Esophagus (tissue), 2 donors: ENCODE data around the gene NAP1L4. TPM values are rescaled to one million over a fixed set of nuclear protein-coding genes. Genes with fewer than 3 reads are reported as not detected.
A peak's percentile ranks its signal among the peaks of the same experiment; 100 is the strongest.

Experiments used
- H3K27ac ChIP-seq, 2 donors: one replicate each; pipeline ENCODE4 v1.5.1; 2013; ENCODE audit warnings: low read depth in 2 of 2, mild to moderate bottlenecking in 2 of 2, inconsistent platforms in 1 of 2, low read length in 1 of 2, moderate library complexity in 1 of 2
- H3K27me3 ChIP-seq, 2 donors: one replicate each; pipeline ENCODE4 v1.6.1; 2013; ENCODE audit warnings: low read length in 2 of 2, control low read depth in 1 of 2, mild to moderate bottlenecking in 1 of 2; ENCODE audit not compliant: insufficient read depth in 2 of 2, control insufficient read depth in 1 of 2
- H3K36me3 ChIP-seq, 2 donors: one replicate each; pipeline ENCODE4 v1.6.1; 2013; ENCODE audit warnings: low read length in 1 of 2; ENCODE audit not compliant: control insufficient read depth in 2 of 2, insufficient read depth in 2 of 2
- H3K4me1 ChIP-seq, 2 donors: one replicate each; pipeline ENCODE4 v1.6.1; 2013; ENCODE audit warnings: low read length in 1 of 2; ENCODE audit not compliant: control insufficient read depth in 2 of 2, insufficient read depth in 2 of 2
- H3K4me3 ChIP-seq, 2 donors: one replicate each; pipeline ENCODE4 v1.5.1; 2013; ENCODE audit warnings: low read length in 2 of 2, mild to moderate bottlenecking in 2 of 2, low read depth in 1 of 2, moderate library complexity in 1 of 2
- H3K9me3 ChIP-seq, 2 donors: one replicate each; pipeline ENCODE4 v1.6.1; 2013; ENCODE audit warnings: mild to moderate bottlenecking in 2 of 2, low read depth in 1 of 2, low read length in 1 of 2, moderate library complexity in 1 of 2; ENCODE audit not compliant: control insufficient read depth in 2 of 2, insufficient read depth in 1 of 2
- WGBS, 2 donors: extraction: QIAGEN DNeasy Blood & Tissue Kit; methylation state at CpG; one replicate each; pipeline ENCODE4 v1.1.7; 2013; 5-methylcytosine and 5-hydroxymethylcytosine counted together
- polyA plus RNA-seq, 2 donors: library from polyadenylated mRNA; stranded (reverse); fragments of 200-250 nt; gene quantifications; one replicate each; pipeline ENCODE4 v1.2.3, GENCODE V29; 2013
- donor health status: healthy with polysubstance abuse.
- donor health status: Bipolar disorder and iron deficiency.

Gene NAP1L4, protein sequence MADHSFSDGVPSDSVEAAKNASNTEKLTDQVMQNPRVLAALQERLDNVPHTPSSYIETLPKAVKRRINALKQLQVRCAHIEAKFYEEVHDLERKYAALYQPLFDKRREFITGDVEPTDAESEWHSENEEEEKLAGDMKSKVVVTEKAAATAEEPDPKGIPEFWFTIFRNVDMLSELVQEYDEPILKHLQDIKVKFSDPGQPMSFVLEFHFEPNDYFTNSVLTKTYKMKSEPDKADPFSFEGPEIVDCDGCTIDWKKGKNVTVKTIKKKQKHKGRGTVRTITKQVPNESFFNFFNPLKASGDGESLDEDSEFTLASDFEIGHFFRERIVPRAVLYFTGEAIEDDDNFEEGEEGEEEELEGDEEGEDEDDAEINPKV
- 10 to 100 TPM; 66.0 to 68.6 TPM for polyA plus RNA-seq

DNA sequence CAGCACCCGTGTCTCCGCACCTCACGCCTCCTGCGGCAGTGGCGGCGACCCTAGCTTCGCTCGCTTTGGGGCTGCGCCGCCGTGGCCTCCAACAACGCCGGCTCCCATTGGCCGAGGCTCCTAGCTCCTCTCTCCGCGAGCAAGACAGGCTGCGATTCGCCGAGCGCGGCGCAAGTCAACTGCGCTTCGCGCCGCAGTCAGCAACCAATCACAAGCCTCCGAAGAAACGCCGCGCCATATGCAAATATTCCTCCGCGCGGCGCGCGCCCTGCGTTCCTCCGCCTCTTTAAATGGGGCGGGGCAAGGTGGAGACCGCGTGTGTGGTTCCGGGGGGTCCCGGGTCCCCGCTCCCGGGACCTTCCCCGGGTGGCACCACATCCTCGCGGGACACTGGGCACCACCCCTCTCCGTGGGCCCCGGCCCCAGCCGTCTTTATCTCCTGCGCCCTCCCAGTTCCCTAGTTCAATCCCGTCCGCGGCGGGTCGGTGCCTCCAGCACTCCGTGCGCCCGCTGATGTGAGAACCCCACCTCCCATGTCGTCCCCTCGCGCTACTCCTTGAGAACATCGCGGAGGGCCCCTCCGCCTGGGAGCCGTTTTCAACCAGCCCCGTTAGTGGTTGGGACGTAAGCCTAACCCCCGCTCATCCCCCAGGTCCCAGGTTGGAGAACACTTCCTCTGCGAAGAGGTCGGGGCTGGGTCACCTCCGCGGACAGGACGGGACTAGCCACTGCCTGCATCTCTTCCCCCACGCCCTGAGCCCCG lies at the start of gene NAP1L4:
Gene NAP1L4 (minus strand): TSS at position 96 of the 763 bp plus-strand sequence. CDS start 13,109 bp downstream, outside the sequence.
- H3K27ac ChIP-seq, result peak within 1 kb of the TSS; percentile 96 to 99
- H3K9me3 ChIP-seq, result no peaks in the 10 kb centered on the region
- no peaks in the 10 kb centered on the region for H3K27me3 ChIP-seq
- H3K4me1 ChIP-seq, result peaks cover 3 to 7% of the 10 kb centered on the region in 2 donors
- no peaks in the 10 kb centered on the region for H3K36me3 ChIP-seq
- 0% methylated on average over 77 of the region's 77 CpGs for WGBS, 2 donors
- peak within 1 kb of the TSS; percentile 67 for H3K4me3 ChIP-seq

DNA sequence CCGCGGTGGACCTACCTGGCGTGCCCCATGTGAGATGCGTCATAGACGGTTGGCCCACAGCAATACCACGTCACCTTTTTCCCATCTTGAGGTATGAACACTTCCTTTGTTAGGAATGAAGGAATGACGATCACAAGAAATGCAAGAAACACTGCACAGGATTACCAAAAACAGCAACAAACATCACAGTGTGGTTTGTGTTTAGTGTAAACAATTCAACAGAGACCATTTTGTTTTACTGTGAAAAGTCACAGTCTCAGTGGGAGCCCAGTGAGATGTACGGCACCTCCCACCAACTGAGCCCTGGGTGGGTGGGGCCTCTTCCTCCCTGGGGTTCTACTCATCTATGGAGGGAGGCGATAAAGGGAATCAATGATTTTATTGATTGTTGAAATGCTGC lies 48.8 kb upstream of the NAP1L4 start:
- no peak overlapping the region for H3K4me3 ChIP-seq
- H3K27ac ChIP-seq, result no peak overlapping the region
- 93 to 95% methylated on average over 9 of the region's 9 CpGs for WGBS, 2 donors
- H3K4me1 ChIP-seq, result peaks cover 2 to 12% of the 10 kb centered on the region in 2 donors
- peaks cover 12 to 51% of the 10 kb centered on the region in 2 donors for H3K36me3 ChIP-seq
- no peaks in the 10 kb centered on the region for H3K9me3 ChIP-seq
- no peaks in the 10 kb centered on the region for H3K27me3 ChIP-seq

DNA sequence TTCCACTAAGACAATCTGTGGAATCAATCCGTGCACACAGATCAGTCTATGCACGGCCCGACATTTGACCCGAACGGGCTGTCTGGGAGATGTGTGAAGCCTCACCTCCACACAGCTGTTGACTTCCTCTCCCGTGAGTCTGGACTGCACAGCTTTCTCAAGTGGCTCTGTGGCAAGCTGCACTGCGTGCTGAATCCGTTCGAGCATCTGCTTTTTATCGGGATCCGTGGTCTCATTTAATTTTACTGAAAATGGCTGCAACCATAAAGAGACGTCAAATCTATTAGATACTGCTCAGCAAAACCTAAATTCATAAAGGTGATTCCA lies 45.8 kb upstream of the NAP1L4 start:
- peaks cover 2 to 8% of the 10 kb centered on the region in 2 donors for H3K4me1 ChIP-seq
- H3K27ac ChIP-seq, result peak overlapping the region in 1 of 2 donors; percentile 51
- no peaks in the 10 kb centered on the region for H3K9me3 ChIP-seq
- no peaks in the 10 kb centered on the region for H3K27me3 ChIP-seq
- 84 to 88% methylated on average over 12 of the region's 12 CpGs for WGBS, 2 donors
- peaks cover 15 to 46% of the 10 kb centered on the region in 2 donors for H3K36me3 ChIP-seq
- H3K4me3 ChIP-seq, result no peak overlapping the region

DNA sequence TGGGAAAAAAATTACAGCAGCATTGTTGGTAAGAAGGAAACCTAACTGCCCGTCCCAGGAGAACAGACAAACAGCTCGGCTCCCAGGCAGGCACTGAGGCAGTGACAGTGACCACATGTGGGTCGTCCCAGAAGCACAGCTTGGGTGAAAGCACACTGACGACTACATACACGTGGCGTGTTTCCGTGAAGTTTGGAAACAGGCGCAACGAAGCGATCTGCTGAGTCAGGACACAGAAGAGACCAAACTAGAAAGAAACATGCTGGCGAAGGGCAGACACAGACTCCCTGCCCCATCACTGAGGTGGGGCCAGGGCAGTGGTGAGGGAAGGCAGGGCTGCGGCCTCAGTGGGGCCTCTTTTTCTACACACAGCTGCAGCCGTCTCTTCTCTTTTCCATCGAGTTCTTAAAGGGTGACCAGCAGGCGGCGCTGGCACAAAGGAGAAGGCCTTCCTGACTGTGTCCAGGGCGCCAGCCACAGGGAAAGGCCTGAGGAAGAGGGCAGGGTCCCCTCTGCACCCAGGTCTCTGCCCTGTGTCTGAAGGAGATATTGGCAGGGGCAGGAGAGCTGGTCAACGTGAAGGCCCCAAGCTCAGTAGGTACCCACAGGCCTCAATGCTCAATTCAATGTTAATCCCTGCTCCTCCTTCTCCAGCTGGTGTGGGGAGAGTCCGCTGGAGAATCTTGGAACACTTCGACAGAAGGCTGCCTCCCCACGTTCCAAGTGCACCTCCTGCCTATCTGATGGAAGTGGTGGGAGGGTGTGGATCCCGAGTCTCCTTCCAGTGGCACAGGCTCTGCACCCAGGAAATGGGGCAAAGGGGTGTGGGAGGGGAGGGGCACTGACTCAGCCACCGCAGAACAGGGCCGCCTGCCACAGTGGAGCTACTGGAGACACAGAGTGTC lies 45.2 kb upstream of the NAP1L4 start:
- peak overlapping the region in 1 of 2 donors; percentile 51 for H3K27ac ChIP-seq

DNA sequence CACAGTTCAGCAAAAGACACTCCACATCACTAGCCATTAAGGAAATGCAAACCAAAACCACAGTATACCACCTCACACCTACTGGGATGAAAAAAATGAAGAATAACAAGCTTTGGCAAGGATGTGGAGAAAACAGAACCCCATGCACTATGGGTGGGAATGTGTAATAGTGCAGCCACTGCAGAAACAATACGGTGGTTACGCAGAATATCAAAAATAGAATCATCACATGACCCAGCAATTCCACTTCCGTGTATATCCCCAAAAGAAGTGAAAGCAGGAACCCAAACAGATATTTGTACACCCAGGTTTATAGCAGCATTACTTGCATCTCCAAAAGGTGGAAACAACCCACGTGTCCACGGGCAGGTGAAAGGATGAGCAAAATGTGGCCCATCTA lies 44.3 kb upstream of the NAP1L4 start:
- Histone ChIP-seq H3K27me3 (no peaks in the 10 kb centered on the region), H3K4me1 (peaks cover 2 to 3% of the 10 kb centered on the region in 2 donors), H3K36me3 (peaks cover 15 to 45% of the 10 kb centered on the region in 2 donors), H3K9me3 (no peaks in the 10 kb centered on the region), H3K4me3 (no peak overlapping the region), H3K27ac (no peak overlapping the region)
- 78 to 83% methylated on average over 5 of the region's 5 CpGs for WGBS, 2 donors

More for the DNA sequence above, 45.2 kb upstream of the NAP1L4 start:
- Histone ChIP-seq H3K36me3 (peaks cover 15 to 49% of the 10 kb centered on the region in 2 donors), H3K9me3 (no peaks in the 10 kb centered on the region), H3K4me3 (no peak overlapping the region), H3K27me3 (no peaks in the 10 kb centered on the region), H3K4me1 (peaks cover 2 to 8% of the 10 kb centered on the region in 2 donors)
- 55 to 59% methylated on average over 24 of the region's 24 CpGs for WGBS, 2 donors

DNA sequence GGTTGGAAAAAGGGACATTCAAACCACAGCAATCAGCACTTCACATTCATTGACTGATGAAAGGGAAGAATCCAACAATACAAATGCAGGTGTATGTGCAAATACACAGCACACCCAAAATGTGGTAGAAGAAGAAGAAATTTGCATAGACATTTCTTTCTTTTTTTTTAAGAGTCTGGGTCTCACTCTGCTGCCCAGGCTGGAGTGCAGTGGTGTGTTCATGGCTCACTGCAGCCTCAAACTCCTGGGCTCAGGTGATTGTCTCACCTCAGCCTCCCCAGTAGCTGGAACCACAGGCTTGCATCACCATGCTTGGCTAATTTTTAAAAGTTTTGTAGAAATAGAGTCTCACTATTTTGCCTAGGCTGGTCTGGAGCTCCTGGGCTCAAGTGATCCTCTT lies 43.2 kb upstream of the NAP1L4 start:
- Histone ChIP-seq H3K4me3 (no peak overlapping the region), H3K27ac (no peak overlapping the region), H3K36me3 (peaks cover 15 to 42% of the 10 kb centered on the region in 2 donors), H3K9me3 (no peaks in the 10 kb centered on the region), H3K27me3 (no peaks in the 10 kb centered on the region), H3K4me1 (peaks cover 2 to 3% of the 10 kb centered on the region in 2 donors)

DNA sequence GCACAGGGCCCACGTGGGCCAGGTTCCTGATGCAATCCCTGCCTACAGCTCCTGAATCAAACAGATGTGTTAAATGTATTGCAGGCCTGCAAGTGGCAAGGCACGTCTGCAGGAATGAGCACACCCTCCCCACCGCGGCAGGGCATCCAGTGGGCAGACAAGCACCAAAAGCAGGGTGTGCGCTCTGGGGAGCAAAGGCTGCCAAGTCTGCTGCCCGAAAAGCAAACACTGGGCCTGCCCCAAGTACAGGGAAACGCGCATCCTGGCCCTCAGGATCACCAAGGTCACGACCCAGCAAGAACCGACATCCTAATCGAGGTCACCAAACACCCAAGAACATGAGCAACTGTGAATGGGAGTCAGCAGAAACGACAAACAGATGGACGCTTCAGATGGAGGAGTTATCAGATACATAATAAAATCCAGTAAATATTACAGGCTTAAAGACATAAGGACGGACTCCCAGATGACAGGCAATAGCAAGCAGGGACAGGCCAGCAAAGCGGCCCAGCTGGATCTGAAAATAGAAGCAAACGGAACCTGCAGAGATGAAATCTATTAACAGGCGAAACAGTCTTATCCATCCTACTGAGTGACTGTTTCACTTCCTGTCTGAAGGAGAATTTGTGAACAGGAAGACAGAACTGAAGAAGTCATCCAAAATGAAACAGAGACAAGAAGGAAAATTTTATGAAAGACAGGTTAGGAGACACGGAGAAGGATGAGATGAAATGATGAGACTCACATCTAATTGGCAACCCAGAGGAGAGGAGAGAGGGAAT lies 38.4 kb upstream of the NAP1L4 start:
- Histone ChIP-seq H3K4me1 (peaks cover 0 to 3% of the 10 kb centered on the region in 2 donors), H3K4me3 (no peak overlapping the region), H3K27ac (no peak overlapping the region), H3K36me3 (peaks cover 13 to 44% of the 10 kb centered on the region in 2 donors), H3K9me3 (no peaks in the 10 kb centered on the region), H3K27me3 (no peaks in the 10 kb centered on the region)
- 72 to 77% methylated on average over 18 of the region's 18 CpGs for WGBS, 2 donors

DNA sequence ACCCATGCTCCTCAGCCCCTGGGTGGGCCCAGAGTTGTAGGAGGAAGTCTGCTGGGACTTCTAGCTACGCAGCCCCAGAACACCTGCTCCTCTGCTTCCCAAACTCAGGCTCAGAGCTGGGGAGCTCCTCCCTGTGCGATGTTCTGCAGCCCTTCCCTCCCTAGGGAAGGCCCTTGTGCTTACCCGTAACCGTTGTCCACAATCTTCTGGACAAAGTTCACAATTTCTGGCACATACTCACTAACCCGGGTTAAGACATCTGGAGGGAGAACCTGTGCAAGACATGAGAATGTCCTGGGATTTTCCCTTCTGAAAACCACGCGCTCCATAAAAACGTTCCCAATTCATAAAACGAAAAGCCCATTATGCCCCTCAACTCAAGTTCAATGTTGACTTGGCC lies 36.7 kb upstream of the NAP1L4 start:
- Histone ChIP-seq H3K4me3 (no peak overlapping the region), H3K27me3 (no peaks in the 10 kb centered on the region), H3K36me3 (peaks cover 13 to 42% of the 10 kb centered on the region in 2 donors), H3K9me3 (no peaks in the 10 kb centered on the region), H3K27ac (no peak overlapping the region), H3K4me1 (peaks cover 0 to 3% of the 10 kb centered on the region in 2 donors)
- 79 to 90% methylated on average over 9 of the region's 9 CpGs for WGBS, 2 donors
